ENCODE measurements around the gene GUCD1.
"Not testable (repeated sequence)": the region's sequence is repeated elsewhere in the genome, so short reads cannot be mapped to it uniquely, and the experiment has no call there.

GUCD1 gene

DNA sequence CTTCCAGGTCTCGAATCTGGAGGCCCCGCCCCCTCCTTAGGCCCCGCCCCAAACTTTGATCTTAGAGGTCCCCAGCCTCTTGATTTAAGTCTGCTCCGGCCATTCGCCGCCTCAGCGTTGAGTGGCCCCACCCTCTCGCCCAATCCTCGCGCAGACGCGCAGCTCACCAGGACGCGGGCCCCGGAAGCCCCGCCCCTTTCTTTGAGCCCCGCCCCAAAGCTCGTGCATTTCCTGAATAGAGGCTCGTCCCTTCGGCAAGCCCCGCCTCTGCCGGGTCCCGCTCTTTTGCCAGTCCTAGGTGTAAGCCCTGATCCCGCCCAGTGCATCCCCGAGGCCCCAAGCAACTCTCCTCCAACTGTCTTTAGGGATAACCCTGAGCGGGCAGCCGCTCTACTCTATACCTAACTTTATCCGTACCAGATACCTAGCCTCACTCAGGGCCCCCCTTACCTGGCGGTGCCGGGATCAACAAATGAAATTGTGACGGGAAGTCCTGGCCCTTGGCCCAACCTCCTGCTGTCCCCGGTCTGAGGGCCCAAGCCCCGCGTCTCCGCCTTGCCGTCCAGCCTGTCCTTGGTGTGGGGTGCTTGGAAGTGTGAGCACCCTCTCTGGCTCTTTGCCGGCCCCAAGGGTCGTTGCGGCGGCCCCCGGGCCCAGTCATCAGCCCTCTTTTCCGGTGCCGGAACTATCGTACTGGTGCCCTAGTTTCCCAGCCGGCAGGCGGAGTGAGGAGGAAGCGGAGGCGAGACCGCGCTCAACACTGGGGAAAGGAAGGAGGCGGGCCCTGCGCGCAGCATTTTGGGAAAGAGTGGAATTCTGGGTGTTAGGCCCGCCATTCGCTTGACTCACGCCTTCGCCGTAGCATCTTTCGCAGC lies 464 bp upstream of the GUCD1 start, which contains the start of gene SNRPD3:
SNRPD3 (plus strand) TSS at position 835 of the 875 bp plus-strand sequence. CDS start 1,676 bp downstream, outside the sequence.
- DNase-seq (ENCODE audit: low read depth): peak; percentile 99
- H3K4me3 ChIP-seq (ENCODE audit: low read length): peak within 1 kb of the TSS; percentile 100
- TF ChIP-seq, protein P1, sequence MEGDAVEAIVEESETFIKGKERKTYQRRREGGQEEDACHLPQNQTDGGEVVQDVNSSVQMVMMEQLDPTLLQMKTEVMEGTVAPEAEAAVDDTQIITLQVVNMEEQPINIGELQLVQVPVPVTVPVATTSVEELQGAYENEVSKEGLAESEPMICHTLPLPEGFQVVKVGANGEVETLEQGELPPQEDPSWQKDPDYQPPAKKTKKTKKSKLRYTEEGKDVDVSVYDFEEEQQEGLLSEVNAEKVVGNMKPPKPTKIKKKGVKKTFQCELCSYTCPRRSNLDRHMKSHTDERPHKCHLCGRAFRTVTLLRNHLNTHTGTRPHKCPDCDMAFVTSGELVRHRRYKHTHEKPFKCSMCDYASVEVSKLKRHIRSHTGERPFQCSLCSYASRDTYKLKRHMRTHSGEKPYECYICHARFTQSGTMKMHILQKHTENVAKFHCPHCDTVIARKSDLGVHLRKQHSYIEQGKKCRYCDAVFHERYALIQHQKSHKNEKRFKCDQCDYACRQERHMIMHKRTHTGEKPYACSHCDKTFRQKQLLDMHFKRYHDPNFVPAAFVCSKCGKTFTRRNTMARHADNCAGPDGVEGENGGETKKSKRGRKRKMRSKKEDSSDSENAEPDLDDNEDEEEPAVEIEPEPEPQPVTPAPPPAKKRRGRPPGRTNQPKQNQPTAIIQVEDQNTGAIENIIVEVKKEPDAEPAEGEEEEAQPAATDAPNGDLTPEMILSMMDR (IDR thresholded peaks at IDR 0.05; ENCODE audit: insufficient read depth, low read depth, low read length, missing control alignments): peak; percentile 34

DNA sequence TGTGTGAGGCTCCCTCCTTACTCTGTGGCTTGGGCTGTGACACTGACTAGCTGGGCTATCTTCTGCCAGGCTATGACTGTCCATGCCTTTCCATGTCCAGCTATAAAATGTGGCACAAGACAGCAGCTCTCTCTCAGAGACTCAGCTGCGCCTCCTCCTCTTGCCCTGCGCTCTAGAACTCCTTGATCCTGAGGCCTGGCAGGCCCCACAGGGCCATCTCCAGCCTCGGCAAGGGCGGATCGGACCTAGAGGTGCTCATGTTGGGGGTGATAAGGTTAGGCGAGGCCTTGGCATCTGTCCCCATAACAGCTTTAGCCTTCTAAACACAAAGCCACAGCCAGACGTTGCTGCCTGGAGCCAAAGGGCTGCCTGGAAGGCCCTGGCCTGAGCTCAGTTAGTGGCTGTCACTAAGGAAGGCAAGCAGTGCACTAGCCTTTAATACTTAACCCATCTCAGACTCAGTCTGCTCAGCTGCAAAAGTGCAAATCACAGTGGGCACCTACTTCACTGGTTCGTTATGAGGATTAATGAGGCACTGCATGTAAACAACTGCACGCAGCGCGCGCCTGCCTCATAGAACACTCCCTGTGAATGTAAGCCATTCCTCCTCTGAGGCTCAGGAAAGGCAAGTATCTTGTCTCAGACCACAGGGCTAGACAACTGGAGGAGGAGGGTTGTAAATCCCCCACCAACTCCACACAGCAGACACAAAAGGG lies 1.2 kb downstream of the GUCD1 start:
- DNase-seq (ENCODE audit: low read depth): peak; percentile 37
- peak overlapping the region; percentile 63 for H3K4me3 ChIP-seq (ENCODE audit: low read length)

DNA sequence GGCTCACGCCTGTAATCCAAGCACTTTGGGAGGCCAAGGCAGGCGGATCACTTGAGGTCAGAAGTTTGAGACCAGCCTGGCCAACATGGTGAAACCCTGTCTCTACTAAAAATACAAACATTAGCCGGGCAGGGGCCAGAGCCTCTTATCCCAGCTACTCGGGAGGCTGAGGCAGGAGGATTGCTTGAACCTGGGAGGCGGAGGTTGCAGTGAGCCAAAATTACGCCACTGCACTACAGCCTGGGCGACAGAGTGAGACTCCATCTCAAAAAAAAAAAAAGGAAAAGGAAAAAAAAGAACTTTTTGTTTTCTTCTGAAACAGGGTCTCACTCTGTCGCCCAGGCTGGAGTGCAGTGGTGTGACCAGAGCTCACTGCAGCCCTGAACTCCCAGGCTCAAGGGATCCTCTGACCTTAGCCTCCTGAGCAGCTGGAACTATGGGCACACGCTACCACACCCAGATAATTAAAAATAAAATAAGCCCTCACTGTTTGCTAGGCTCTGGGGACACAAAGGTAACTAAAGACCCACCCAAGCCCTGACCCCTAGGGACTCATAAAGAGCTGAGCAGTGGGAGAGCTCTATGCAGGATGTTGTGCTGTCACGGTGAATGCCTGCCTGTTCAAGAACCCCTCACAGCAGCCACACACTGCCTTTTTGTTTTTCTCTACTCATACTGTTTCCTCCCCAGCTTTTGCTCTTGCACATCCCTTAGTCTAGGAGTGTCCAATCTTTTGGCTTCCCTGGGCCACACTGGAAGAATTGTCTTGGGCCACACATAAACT lies 2.2 kb downstream of the GUCD1 start:
- not testable (repeated sequence) for DNase-seq (ENCODE audit: low read depth); H3K4me3 ChIP-seq (ENCODE audit: low read length)

More for the DNA sequence above, 1.2 kb downstream of the GUCD1 start:
- TF ChIP-seq, protein P1 (IDR thresholded peaks at IDR 0.05; ENCODE audit: insufficient read depth, low read depth, low read length, missing control alignments): no peak

DNA sequence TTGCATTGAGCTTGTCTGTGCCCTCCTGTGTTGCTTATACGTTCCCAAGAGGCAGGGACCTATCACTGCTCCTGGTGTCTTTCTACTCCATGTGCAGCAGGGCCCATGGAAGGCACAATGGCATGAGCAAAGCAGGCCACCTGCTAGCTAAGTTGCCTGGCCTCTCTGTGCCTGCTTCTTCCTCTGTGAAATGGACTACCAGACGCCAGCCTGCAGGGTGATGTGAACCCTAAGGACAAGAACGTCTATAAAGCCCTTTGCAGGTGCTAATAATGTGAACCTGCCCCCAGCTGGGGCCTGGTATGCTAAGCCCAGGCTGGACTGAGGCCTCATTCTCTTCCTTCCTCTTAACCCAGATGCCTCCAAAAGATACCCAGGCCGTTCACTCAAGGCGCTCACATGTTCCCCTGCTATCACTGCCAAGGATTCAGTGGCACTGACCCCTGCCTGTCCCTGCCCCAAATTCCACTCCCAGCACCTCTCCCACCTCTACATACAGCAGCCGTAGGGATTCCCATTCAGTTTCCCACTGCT lies 4.0 kb downstream of the GUCD1 start:
- H3K4me3 ChIP-seq (ENCODE audit: low read length): no peak overlapping the region
- no peak for DNase-seq (ENCODE audit: low read depth)
- TF ChIP-seq, protein P1 (IDR thresholded peaks at IDR 0.05; ENCODE audit: insufficient read depth, low read depth, low read length, missing control alignments): no peak

DNA sequence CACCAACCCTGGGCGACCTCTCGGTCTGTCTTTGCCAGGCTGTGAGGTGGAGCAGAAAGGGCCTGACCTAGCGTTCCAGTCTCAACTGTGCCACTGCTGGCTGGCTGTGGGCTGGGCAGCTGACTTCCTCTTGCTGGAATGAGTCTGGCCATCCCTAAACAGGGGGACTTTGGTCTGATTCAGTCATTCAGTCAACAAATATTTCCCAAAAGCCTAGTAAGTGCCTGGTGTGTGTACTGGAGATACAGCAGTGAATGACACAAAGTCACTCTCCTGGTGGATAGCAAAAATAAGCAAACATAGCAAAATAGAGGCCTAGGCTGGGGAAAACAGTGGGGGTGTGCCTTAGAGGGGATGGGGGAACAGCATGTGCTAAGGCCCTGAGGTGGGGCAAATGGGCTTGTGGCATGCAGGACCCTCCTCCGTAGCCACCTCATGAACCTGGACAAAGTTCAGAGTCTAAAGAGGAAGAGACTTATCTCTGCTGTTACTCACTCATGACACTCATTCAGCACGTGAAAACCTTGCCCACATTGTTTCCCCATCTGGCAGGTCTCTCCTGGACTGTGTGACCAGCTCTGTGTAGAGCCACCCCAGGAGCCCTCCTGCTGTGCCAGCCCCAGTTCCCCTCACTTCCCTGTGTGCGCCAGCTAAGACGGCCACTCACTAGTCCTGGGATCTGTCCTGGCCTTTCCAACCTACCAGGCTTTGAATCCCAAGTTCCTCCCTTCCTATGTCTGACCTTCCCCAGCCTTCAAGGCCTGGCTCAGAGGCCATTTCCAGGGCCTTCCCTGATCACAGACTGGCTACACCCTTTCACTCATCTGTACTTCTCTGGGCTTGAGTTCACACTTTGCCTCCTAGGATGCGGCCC lies 4.7 kb downstream of the GUCD1 start:
- H3K4me3 ChIP-seq (ENCODE audit: low read length): no peak overlapping the region
- DNase-seq (ENCODE audit: low read depth): no peak
- TF ChIP-seq, protein P1 (IDR thresholded peaks at IDR 0.05; ENCODE audit: insufficient read depth, low read depth, low read length, missing control alignments): no peak

DNA sequence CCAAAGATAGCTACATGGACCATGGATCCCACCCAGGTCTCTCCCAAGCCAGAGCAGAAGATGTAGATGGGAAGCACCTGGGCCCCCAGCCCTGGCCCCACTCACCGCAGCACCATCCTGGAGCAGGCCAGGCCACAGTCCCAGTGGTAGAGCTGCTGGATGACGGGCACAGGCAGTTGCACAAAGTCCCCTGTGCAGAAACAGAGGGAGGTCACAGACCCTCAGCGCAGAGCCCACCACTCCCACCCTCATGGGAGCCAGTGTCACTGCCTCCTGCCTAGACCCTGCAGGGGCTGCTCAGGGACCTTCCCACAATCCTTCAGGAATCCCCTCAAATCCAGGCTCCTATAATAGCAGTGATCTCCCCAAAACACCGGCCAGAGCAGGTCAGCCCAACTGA lies 6.1 kb downstream of the GUCD1 start:
- TF ChIP-seq, protein P1 (IDR thresholded peaks at IDR 0.05; ENCODE audit: insufficient read depth, low read depth, low read length, missing control alignments): no peak
- no peak overlapping the region for H3K4me3 ChIP-seq (ENCODE audit: low read length)
- no peak for DNase-seq (ENCODE audit: low read depth)

Measured in epithelial cell of esophagus (primary cell).